MV-4-11 (cell line): ENCODE results near the gene NUDCD2.
"Not testable (repeated sequence)": the region's sequence is repeated elsewhere in the genome, so short reads cannot be mapped to it uniquely, and the experiment has no call there.

Experiments
- DNase-seq: peaks from one replicate; lab custom pipeline; 2025; lab: John Stamatoyannopoulos, UW

Gene NUDCD2

GRCh38 chr5:163467682-163468081 lies 7.8 kb upstream of the NUDCD2 start:
- no peak for DNase-seq

GRCh38 chr5:163463063-163463435 lies 3.1 kb upstream of the NUDCD2 start:
- DNase-seq, result no peak

- DNase-seq, result peak; percentile 43
Measured at GRCh38 chr5:163460562-163461171, 765 bp upstream of the NUDCD2 start, which contains the start of gene HMMR. TSS of gene HMMR (plus strand) at chr5:163460632. CDS start at chr5:163460693, 61 bp downstream.

- DNase-seq, result peak; percentile 51
Measured at GRCh38 chr5:163459462-163459818, 462 bp downstream of the NUDCD2 start.

GRCh38 chr5:163458778-163459385 lies 1.0 kb downstream of the NUDCD2 start:
- DNase-seq, result peak; percentile 2

GRCh38 chr5:163456840-163457239 lies 3.1 kb downstream of the NUDCD2 start:
- no peak for DNase-seq

- DNase-seq, result no peak
Measured at GRCh38 chr5:163456029-163456589, 3.8 kb downstream of the NUDCD2 start.

GRCh38 chr5:163455406-163455805 lies 4.5 kb downstream of the NUDCD2 start:
- not testable (repeated sequence) for DNase-seq

- DNase-seq, result no peak
Measured at GRCh38 chr5:163453705-163454104, 6.2 kb downstream of the NUDCD2 start.

- DNase-seq, result no peak
Measured at GRCh38 chr5:163451489-163451888, 8.4 kb downstream of the NUDCD2 start.

- no peak for DNase-seq
Measured at GRCh38 chr5:163448491-163448890, 11.4 kb downstream of the NUDCD2 start.

GRCh38 chr5:163447875-163448274 lies 12.0 kb downstream of the NUDCD2 start:
- DNase-seq, result no peak

GRCh38 chr5:163447191-163447590 lies 12.7 kb downstream of the NUDCD2 start:
- no peak for DNase-seq

- no peak for DNase-seq
Measured at GRCh38 chr5:163445345-163445744, 14.6 kb downstream of the NUDCD2 start.

GRCh38 chr5:163444526-163444925 lies 15.4 kb downstream of the NUDCD2 start:
- no peak for DNase-seq

- DNase-seq, result no peak
Measured at GRCh38 chr5:163440954-163441353, 18.9 kb downstream of the NUDCD2 start.

- peak; percentile 78 for DNase-seq
Measured at GRCh38 chr5:163439092-163439425, 20.8 kb downstream of the NUDCD2 start.

GRCh38 chr5:163437309-163438182 lies 22.4 kb downstream of the NUDCD2 start, which contains the start of gene CCNG1:
TSS of gene CCNG1 (plus strand) at chr5:163437595. CDS start at chr5:163439257, 1,662 bp downstream.
- DNase-seq, result peak; percentile 98

GRCh38 chr5:163437011-163437308 lies 22.9 kb downstream of the NUDCD2 start:
- no peak for DNase-seq

GRCh38 chr5:163436515-163436914 lies 23.4 kb downstream of the NUDCD2 start:
- no peak for DNase-seq

GRCh38 chr5:163434401-163434866 lies 25.5 kb downstream of the NUDCD2 start:
- no peak for DNase-seq

GRCh38 chr5:163433271-163433670 lies 26.6 kb downstream of the NUDCD2 start:
- DNase-seq, result no peak

- no peak for DNase-seq
Measured at GRCh38 chr5:163432544-163432943, 27.4 kb downstream of the NUDCD2 start.
